HepG2 (cell line): ENCODE measurements around the gene ADARB1. TPM values are rescaled to one million over a fixed set of nuclear protein-coding genes. Genes with fewer than 3 reads are reported as not detected.

ENCODE experiments used
- ATAC-seq: fragments of 200-7000 bp; cut with Tn5 transposase; 3 replicates; pipeline ENCODE4 v1.9.1; 2020; ENCODE audit warnings: mild to moderate bottlenecking, moderate library complexity
- BruUV-seq: library from RNA; stranded (reverse); fragments of 400-500 nt; replicated peaks from 2 replicates; lab custom pipeline; 2021; lab: Mats Ljungman, UMichigan
- CTCF ChIA-PET: fragments of 300-600 bp; formaldehyde crosslinking; extraction: SDS; loops from one replicate; lab custom pipeline; 2021; ENCODE audit warnings: low total read pairs, inconsistent platforms, low intra/inter-chr PET ratio; lab: Yijun Ruan, JAX
- POLR2A ChIA-PET: fragments of 350-600 bp; sonication (Branson Sonifier 250); formaldehyde crosslinking; loops from one replicate; lab custom pipeline; 2020; ENCODE audit warnings: antibody characterized with exemption, inconsistent platforms; lab: Yijun Ruan, JAX
- DNase-seq: peaks from one replicate; pipeline ENCODE4 v3.0.0-alpha.2; 2015; ENCODE audit warnings: low spot score
- FAIRE-seq: peaks from 3 replicates; lab custom pipeline; 2011; peaks lifted over from hg19 to GRCh38; lab: Jason Lieb, UNC
- H2AFZ ChIP-seq: one replicate; pipeline ENCODE4 v1.6.1; 2011; ENCODE audit warnings: low read length, inconsistent platforms
- H3K27ac ChIP-seq: fragments of 300-600 bp; 3 replicates; pipeline ENCODE4 v1.8.0; 2011; ENCODE audit warnings: mixed run types, mild to moderate bottlenecking, mixed read lengths, low read length, inconsistent platforms; ENCODE audit not compliant: insufficient read depth; ENCODE audit errors: extremely low read length
- H3K27me3 ChIP-seq, 2 experiments: fragments of 200-600 bp in 1 of 2; 2 replicates in 1 of 2; 3 replicates in 1 of 2; pipeline versions ENCODE4 v1.6.0 to v1.8.0; 2011; ENCODE audit warnings: low read length in 2 of 2, mild to moderate bottlenecking in 2 of 2, moderate library complexity in 2 of 2, inconsistent platforms in 1 of 2; ENCODE audit not compliant: insufficient read depth in 2 of 2, control insufficient read depth in 1 of 2
- H3K36me3 ChIP-seq, 2 experiments: fragments of 200-600 bp in 1 of 2; replicated peaks in 1 of 2; 2 replicates in 1 of 2; 3 replicates in 1 of 2; pipeline versions ENCODE4 v1.5.1 to v1.8.0; 2011; ENCODE audit warnings: low read length in 2 of 2, inconsistent platforms in 1 of 2; ENCODE audit not compliant: insufficient read depth in 2 of 2, control insufficient read depth in 1 of 2
- H3K4me1 ChIP-seq: 2 replicates; pipeline ENCODE4 v1.5.1; 2012; ENCODE audit warnings: low read length, inconsistent platforms; ENCODE audit not compliant: insufficient read depth
- H3K4me2 ChIP-seq: 2 replicates; pipeline ENCODE4 v1.6.0; 2011; ENCODE audit warnings: low read depth, low read length, inconsistent platforms
- H3K4me3 ChIP-seq, 3 experiments: fragments of 200-600 bp in 1 of 3; sonication (generic), shearing (Covaris generic) in 1 of 3; replicated peaks in 1 of 3; 2 replicates each; pipeline ENCODE4 v1.5.1; 2011 to 2016; ENCODE audit warnings: low read length in 3 of 3, inconsistent platforms in 2 of 3, low read depth in 2 of 3, mild to moderate bottlenecking in 2 of 3, control low read depth in 1 of 3, mixed read lengths in 1 of 3; ENCODE audit not compliant: insufficient read depth in 1 of 3
- H3K79me2 ChIP-seq: one replicate; pipeline ENCODE4 v1.6.1; 2011; ENCODE audit warnings: low read length, inconsistent platforms; ENCODE audit not compliant: insufficient read depth
- H3K9ac ChIP-seq: 2 replicates; pipeline ENCODE4 v1.6.0; 2011; ENCODE audit warnings: mild to moderate bottlenecking, low read depth, low read length, inconsistent platforms; ENCODE audit not compliant: insufficient read depth
- H3K9me3 ChIP-seq: 2 replicates; pipeline ENCODE4 v1.5.1; 2012; ENCODE audit warnings: mild to moderate bottlenecking, low read length
- H4K20me1 ChIP-seq: 2 replicates; pipeline ENCODE4 v1.6.0; 2011; ENCODE audit warnings: inconsistent platforms, mild to moderate bottlenecking, low read length, moderate library complexity; ENCODE audit not compliant: insufficient read depth
- ARID3A ChIP-seq: IDR thresholded peaks from 2 replicates; pipeline ENCODE4 v1.6.1; 2012; ENCODE audit warnings: low read depth, low read length, improper control_type of control experiment
- CHD2 ChIP-seq: IDR thresholded peaks from 2 replicates; pipeline ENCODE4 v1.6.1; 2011; ENCODE audit warnings: low read depth, low read length, improper control_type of control experiment
- HOXA3 ChIP-seq: sonication (generic); formaldehyde crosslinking; IDR thresholded peaks from 2 replicates; pipeline ENCODE4 v1.5.0; 2020; ENCODE audit warnings: missing genetic modification reagents
- IRF9 ChIP-seq: sonication (generic); formaldehyde crosslinking; IDR thresholded peaks from 2 replicates; pipeline ENCODE4 v1.8.0; 2022; ENCODE audit warnings: missing genetic modification reagents, mild to moderate bottlenecking, borderline replicate concordance
- MED13 ChIP-seq: sonication (generic); formaldehyde crosslinking; IDR thresholded peaks from 2 replicates; pipeline ENCODE4 v1.5.0; 2020; ENCODE audit warnings: missing genetic modification reagents
- MIER3 ChIP-seq: IDR thresholded peaks from 2 replicates; pipeline ENCODE4 v1.6.1; 2016; ENCODE audit warnings: missing compliant biosample characterization, borderline replicate concordance
- POLR2A ChIP-seq, 2 experiments: IDR thresholded peaks; 2 replicates each; pipeline ENCODE4 v1.6.1; 2011; ENCODE audit warnings: low read depth in 2 of 2, low read length in 2 of 2, mild to moderate bottlenecking in 1 of 2, moderate library complexity in 1 of 2; ENCODE audit not compliant: insufficient read depth in 1 of 2
- RBM39 ChIP-seq: fragments of 200-400 bp; formaldehyde crosslinking; IDR thresholded peaks from one replicate; pipeline ENCODE4 v1.6.1; 2018; ENCODE audit warnings: antibody characterized with exemption, mild to moderate bottlenecking, low read depth, low read length; ENCODE audit not compliant: poor library complexity, severe bottlenecking
- SNAI1 ChIP-seq: sonication (generic); formaldehyde crosslinking; IDR thresholded peaks from 2 replicates; pipeline ENCODE4 v1.5.0; 2020; ENCODE audit warnings: mild to moderate bottlenecking, missing genetic modification reagents, borderline replicate concordance
- ZBTB39 ChIP-seq: sonication (generic); formaldehyde crosslinking; IDR thresholded peaks from 2 replicates; pipeline ENCODE4 v1.5.0; 2020; ENCODE audit warnings: missing genetic modification reagents
- ZIK1 ChIP-seq: sonication (generic); formaldehyde crosslinking; IDR thresholded peaks from 2 replicates; pipeline ENCODE4 v1.5.0; 2020; ENCODE audit warnings: mild to moderate bottlenecking, low read depth, missing genetic modification reagents, borderline replicate concordance
- ZNF558 ChIP-seq: sonication (generic); formaldehyde crosslinking; IDR thresholded peaks from 2 replicates; pipeline ENCODE4 v1.9.0; 2022; ENCODE audit warnings: mild to moderate bottlenecking, missing genetic modification reagents, borderline replicate concordance
- ZNF749 ChIP-seq: sonication (generic); formaldehyde crosslinking; IDR thresholded peaks from 2 replicates; pipeline ENCODE4 v1.8.0; 2022; ENCODE audit warnings: mild to moderate bottlenecking, missing genetic modification reagents, moderate library complexity, borderline replicate concordance
- WGBS: methylation state at CpG from one replicate; pipeline ENCODE4 v1.1.6; 2017; ENCODE audit warnings: low lambda C conversion rate; 5-methylcytosine and 5-hydroxymethylcytosine counted together
- in situ Hi-C: cut with HindIII; loops from 2 replicates; pipeline ENCODE4 v1.10.0; 2017; ENCODE audit warnings: low pct_unique_long_range_greater_than_20kb; ENCODE audit not compliant: extremely low pct_ligation_motif_present
- intact Hi-C: fragments of 100-400 bp; cut with micrococcal nuclease; formaldehyde crosslinking; loops from one replicate; pipeline ENCODE4 v1.10.0; 2022; ENCODE audit not compliant: unreplicated experiment
- polyA plus RNA-seq, 8 experiments: library from polyadenylated mRNA; depleted of rRNA in 3 of 8; stranded (reverse) in 7 of 8; unstranded in 1 of 8; fragments of >200 nt; fragmentation: Illumina TruSeq in 4 of 8; extraction: Trizol in 4 of 8; gene quantifications; 2 replicates each; pipeline versions ENCODE4 v1.2.1 to v1.2.3, GENCODE V29; 2011 to 2016; ENCODE audit warnings: low read depth in 4 of 8, missing spikeins in 1 of 8, mixed read lengths in 1 of 8; ENCODE audit not compliant: insufficient read depth in 1 of 8
- total RNA-seq, 5 experiments: library from RNA; depleted of rRNA; stranded (reverse); fragments of >200 nt; fragmentation: Illumina TruSeq; extraction: Trizol; gene quantifications; 2 replicates each; pipeline ENCODE4 v1.2.3, GENCODE V29; 2016; ENCODE audit warnings: low read depth in 1 of 5
- TF ChIP-seq, protein P1 (sequence below): IDR thresholded peaks from 2 replicates; pipeline ENCODE4 v1.6.1; 2016; ENCODE audit warnings: missing genetic modification reagents, missing compliant biosample characterization

ADARB1 gene
- total and polyA plus RNA-seq, 2 of the 13 experiments (the other 11 are each of a cell fraction or from before 2014, with no cell fraction given) = 6.6 to 10.0 TPM

GRCh38 chr21:45056917-45057560 is 17.3 kb upstream of the ADARB1 start:
- in situ Hi-C loops (no loop called here), intact Hi-C loops (no loop called here)
- Histone ChIP-seq H4K20me1 (no peaks in the 10 kb centered on the region), H3K27me3 (peaks cover 6 to 54% of the 10 kb centered on the region in 2 experiments; a peak in 3 of 5 replicates), H3K36me3 (no peaks in the 10 kb centered on the region), H3K27ac (no peak overlapping the region), H3K4me3 (no peak overlapping the region), H3K9ac (no peak overlapping the region), H3K4me1 (peaks cover 15% of the 10 kb centered on the region), H3K9me3 (no peaks in the 10 kb centered on the region), H3K79me2 (no peaks in the 10 kb centered on the region), H3K4me2 (no peak overlapping the region), H2AFZ (no peak overlapping the region)
- ChIA-PET POLR2A (no interaction called here), CTCF (no interaction called here)
- DNase-seq (no peak), FAIRE-seq (no peak), ATAC-seq (no peak)
- TF ChIP-seq MIER3 (CRISPR knock-in tag) (no peak), HOXA3 (CRISPR knock-in tag) (no peak), IRF9 (no peak), ZIK1 (CRISPR knock-in tag) (no peak), MED13 (CRISPR knock-in tag) (no peak), ZNF558 (no peak), SNAI1 (CRISPR knock-in tag) (no peak), ZBTB39 (no peak), CHD2 (no peak), RBM39 (no peak), POLR2A (IDR thresholded peaks at IDR 0.05; ENCODE audit: insufficient read depth in 1 of 2, low read depth in 2 of 2, low read length in 2 of 2) (no peak), ZNF749 (CRISPR knock-in tag) (no peak), ARID3A (no peak)
- TF ChIP-seq, protein P1, sequence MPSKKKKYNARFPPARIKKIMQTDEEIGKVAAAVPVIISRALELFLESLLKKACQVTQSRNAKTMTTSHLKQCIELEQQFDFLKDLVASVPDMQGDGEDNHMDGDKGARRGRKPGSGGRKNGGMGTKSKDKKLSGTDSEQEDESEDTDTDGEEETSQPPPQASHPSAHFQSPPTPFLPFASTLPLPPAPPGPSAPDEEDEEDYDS (CRISPR knock-in tag) = no peak
- BruUV-seq = no TSS peak
- WGBS = 57% methylated on average over 12 of the region's 12 CpGs
